Measurements from ENCODE around the gene LRPPRC.

LRPPRC gene

DNA sequence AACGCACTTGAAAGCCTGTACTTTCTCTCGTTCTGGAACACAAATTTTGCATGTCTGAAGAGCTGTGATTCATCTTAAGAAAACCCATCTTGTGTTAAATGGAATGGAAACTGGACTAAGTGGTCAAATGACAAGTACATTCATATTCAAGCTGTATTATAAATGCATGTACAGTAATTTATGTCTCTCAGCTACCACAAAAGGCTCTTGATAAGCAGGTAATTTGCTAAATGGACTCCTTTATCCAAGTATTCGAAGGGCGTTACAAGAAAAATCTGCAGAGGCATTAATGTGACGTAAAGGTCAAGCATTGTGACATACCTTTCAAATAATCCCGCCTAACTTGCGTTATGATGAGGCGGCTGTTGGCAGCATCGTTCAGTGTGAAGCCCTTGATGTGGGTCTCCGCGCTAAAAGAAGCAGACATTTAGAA lies 90.4 kb downstream of the LRPPRC start:
- Histone ChIP-seq H3K9ac (ENCODE audit: low read length) (no peak overlapping the region), H2AFZ (ENCODE audit: low read depth, low read length, severe bottlenecking) (no peak overlapping the region), H3K9me2 (replicated peaks; ENCODE audit: insufficient read depth, low read length) (no peaks in the 10 kb centered on the region), H3K4me3 (ENCODE audit: insufficient read depth, low read length, poor library complexity, severe bottlenecking) (no peak overlapping the region), H3K27me3 (ENCODE audit: low read length) (no peaks in the 10 kb centered on the region), H3F3A (ENCODE audit: insufficient read depth) (peaks cover 10% of the 10 kb centered on the region; the same call in 1 of the 2 replicates), H3K36me3 (ENCODE audit: low read length) (peaks cover 26% of the 10 kb centered on the region; the same call in 1 of the 2 replicates), H3K27ac (ENCODE audit: low read depth, low read length) (no peak overlapping the region), H4K20me1 (ENCODE audit: low read depth, low read length) (no peaks in the 10 kb centered on the region), H3K79me2 (ENCODE audit: insufficient read depth, low read length) (no peaks in the 10 kb centered on the region), H3K4me2 (ENCODE audit: low read depth, low read length, poor library complexity, severe bottlenecking) (no peak overlapping the region), H3K9me3 (ENCODE audit: insufficient read depth, low read length) (no peaks in the 10 kb centered on the region)
- TF ChIP-seq, protein P1, sequence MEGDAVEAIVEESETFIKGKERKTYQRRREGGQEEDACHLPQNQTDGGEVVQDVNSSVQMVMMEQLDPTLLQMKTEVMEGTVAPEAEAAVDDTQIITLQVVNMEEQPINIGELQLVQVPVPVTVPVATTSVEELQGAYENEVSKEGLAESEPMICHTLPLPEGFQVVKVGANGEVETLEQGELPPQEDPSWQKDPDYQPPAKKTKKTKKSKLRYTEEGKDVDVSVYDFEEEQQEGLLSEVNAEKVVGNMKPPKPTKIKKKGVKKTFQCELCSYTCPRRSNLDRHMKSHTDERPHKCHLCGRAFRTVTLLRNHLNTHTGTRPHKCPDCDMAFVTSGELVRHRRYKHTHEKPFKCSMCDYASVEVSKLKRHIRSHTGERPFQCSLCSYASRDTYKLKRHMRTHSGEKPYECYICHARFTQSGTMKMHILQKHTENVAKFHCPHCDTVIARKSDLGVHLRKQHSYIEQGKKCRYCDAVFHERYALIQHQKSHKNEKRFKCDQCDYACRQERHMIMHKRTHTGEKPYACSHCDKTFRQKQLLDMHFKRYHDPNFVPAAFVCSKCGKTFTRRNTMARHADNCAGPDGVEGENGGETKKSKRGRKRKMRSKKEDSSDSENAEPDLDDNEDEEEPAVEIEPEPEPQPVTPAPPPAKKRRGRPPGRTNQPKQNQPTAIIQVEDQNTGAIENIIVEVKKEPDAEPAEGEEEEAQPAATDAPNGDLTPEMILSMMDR (IDR thresholded peaks at IDR 0.05; ENCODE audit: insufficient read depth, low read length, poor library complexity, severe bottlenecking), result no peak
- TF ChIP-seq EZH2phosphoT487 (conservative IDR thresholded peaks at IDR 0.05; ENCODE audit: low read length), result no peak

DNA sequence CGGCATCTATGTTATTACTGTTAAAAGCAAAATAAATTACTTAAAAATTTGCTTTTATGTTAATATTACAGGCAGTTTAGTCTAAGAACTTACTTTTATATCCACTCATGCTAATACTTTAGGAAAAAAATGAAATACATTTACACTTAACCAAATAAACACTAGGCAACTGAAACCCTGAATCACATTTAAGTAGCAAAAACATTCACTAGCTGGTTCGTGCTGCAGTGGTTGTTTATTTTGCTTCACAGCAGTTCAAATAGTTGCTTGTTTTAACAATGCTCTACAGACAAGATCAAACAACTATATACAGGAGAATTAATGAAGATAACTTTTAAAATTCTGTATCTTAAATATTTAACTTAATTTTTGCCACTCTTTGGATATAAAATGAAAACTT lies 96.2 kb downstream of the LRPPRC start:
- H2AFZ ChIP-seq (ENCODE audit: low read depth, low read length, severe bottlenecking), result no peak overlapping the region
- TF ChIP-seq EZH2phosphoT487 (conservative IDR thresholded peaks at IDR 0.05; ENCODE audit: low read length), result no peak
- TF ChIP-seq, protein P1 (IDR thresholded peaks at IDR 0.05; ENCODE audit: insufficient read depth, low read length, poor library complexity, severe bottlenecking), result no peak
- no peak overlapping the region for H3K27ac ChIP-seq (ENCODE audit: low read depth, low read length)
- no peaks in the 10 kb centered on the region for H4K20me1 ChIP-seq (ENCODE audit: low read depth, low read length)
- H3K9ac ChIP-seq (ENCODE audit: low read length), result no peak overlapping the region
- H3K4me3 ChIP-seq (ENCODE audit: insufficient read depth, low read length, poor library complexity, severe bottlenecking), result no peak overlapping the region
- peaks cover 42% of the 10 kb centered on the region; the same call in 1 of the 2 replicates for H3K36me3 ChIP-seq (ENCODE audit: low read length)
- no peaks in the 10 kb centered on the region for H3K9me3 ChIP-seq (ENCODE audit: insufficient read depth, low read length)
- no peak overlapping the region for H3K4me2 ChIP-seq (ENCODE audit: low read depth, low read length, poor library complexity, severe bottlenecking)
- no peaks in the 10 kb centered on the region for H3K79me2 ChIP-seq (ENCODE audit: insufficient read depth, low read length)
- no peaks in the 10 kb centered on the region; the same call in 1 of the 2 replicates for H3F3A ChIP-seq (ENCODE audit: insufficient read depth)
- H3K9me2 ChIP-seq (replicated peaks; ENCODE audit: insufficient read depth, low read length), result no peaks in the 10 kb centered on the region
- no peaks in the 10 kb centered on the region for H3K27me3 ChIP-seq (ENCODE audit: low read length)

DNA sequence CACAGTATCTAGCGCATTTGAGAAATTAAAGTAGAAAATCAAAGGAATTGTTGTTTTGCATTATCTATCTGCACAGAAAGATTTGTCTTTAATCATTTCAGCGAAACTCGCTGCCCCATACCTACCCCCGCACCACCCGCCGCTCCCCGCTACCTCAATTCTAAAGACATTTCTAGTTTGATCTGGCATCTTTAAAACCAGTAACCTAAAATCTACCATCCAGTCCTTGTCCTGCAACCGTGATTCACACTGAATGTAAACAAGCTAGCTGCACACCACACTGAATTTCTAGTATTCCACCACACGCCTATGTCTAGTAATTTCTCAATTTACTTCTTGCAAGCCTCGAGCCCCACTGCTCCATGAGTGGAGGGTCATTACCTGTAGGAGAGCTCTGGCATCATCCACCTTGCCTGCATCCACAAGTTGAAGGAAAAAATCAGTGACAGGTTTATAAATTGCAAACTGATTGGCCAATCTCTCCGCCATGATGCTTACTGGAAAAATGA lies 96.9 kb downstream of the LRPPRC start:
- Histone ChIP-seq H3K79me2 (ENCODE audit: insufficient read depth, low read length) (no peaks in the 10 kb centered on the region), H3K9me3 (ENCODE audit: insufficient read depth, low read length) (no peaks in the 10 kb centered on the region), H3K36me3 (ENCODE audit: low read length) (peaks cover 42% of the 10 kb centered on the region; the same call in 1 of the 2 replicates), H3K4me2 (ENCODE audit: low read depth, low read length, poor library complexity, severe bottlenecking) (no peak overlapping the region), H3K9me2 (replicated peaks; ENCODE audit: insufficient read depth, low read length) (no peaks in the 10 kb centered on the region), H3F3A (ENCODE audit: insufficient read depth) (no peaks in the 10 kb centered on the region; the same call in 1 of the 2 replicates), H3K27me3 (ENCODE audit: low read length) (no peaks in the 10 kb centered on the region), H3K9ac (ENCODE audit: low read length) (no peak overlapping the region), H4K20me1 (ENCODE audit: low read depth, low read length) (no peaks in the 10 kb centered on the region), H3K27ac (ENCODE audit: low read depth, low read length) (no peak overlapping the region), H2AFZ (ENCODE audit: low read depth, low read length, severe bottlenecking) (no peak overlapping the region), H3K4me3 (ENCODE audit: insufficient read depth, low read length, poor library complexity, severe bottlenecking) (no peak overlapping the region)
- no peak for TF ChIP-seq EZH2phosphoT487 (conservative IDR thresholded peaks at IDR 0.05; ENCODE audit: low read length)
- TF ChIP-seq, protein P1 (IDR thresholded peaks at IDR 0.05; ENCODE audit: insufficient read depth, low read length, poor library complexity, severe bottlenecking), result no peak
